RPMI8226 (cell line): Measurements from ENCODE around the gene STK17A.
"Not testable (repeated sequence)": the region's sequence is repeated elsewhere in the genome, so short reads cannot be mapped to it uniquely, and the experiment has no call there.

Experiments used
- DNase-seq: peaks from one replicate; pipeline ENCODE4 v3.0.0-alpha.2; 2015

Gene STK17A

GRCh38 chr7:43660141-43660540 is 77.2 kb downstream of the STK17A start:
- DNase-seq = no peak

GRCh38 chr7:43664681-43665080 is 81.8 kb downstream of the STK17A start:
- no peak for DNase-seq

- DNase-seq = no peak
These were observed 84.0 kb downstream of the STK17A start for GRCh38 chr7:43666938-43667337.

GRCh38 chr7:43668035-43668434 is 85.1 kb downstream of the STK17A start:
- DNase-seq = no peak

- no peak for DNase-seq
These were observed 86.6 kb downstream of the STK17A start for GRCh38 chr7:43669286-43670081.

- DNase-seq = no peak
These were observed 88.6 kb downstream of the STK17A start for GRCh38 chr7:43671521-43671920.

- DNase-seq = not testable (repeated sequence)
These were observed 90.5 kb downstream of the STK17A start for GRCh38 chr7:43673243-43673976.

- DNase-seq = no peak
These were observed 91.9 kb downstream of the STK17A start for GRCh38 chr7:43674559-43675436.
